Stimulated activated CD8-positive, alpha-beta memory T cell treated with anti-CD3 and anti-CD28 coated beads, Interleukin-4, amount 100 ng/mL, for 48 hours (primary cell): ENCODE data around the gene VSIG10L.
A peak's percentile ranks its signal among the peaks of the same experiment; 100 is the strongest.

Source experiments
- DNase-seq: peaks from one replicate; pipeline ENCODE4 v3.0.0-alpha.2; 2020

Gene VSIG10L

GRCh38 chr19:51365211-51365964 is 23.4 kb upstream of the VSIG10L start:
- peak; percentile 54 for DNase-seq

GRCh38 chr19:51364200-51365106 is 22.5 kb upstream of the VSIG10L start:
- no peak for DNase-seq

- DNase-seq = no peak
Observed at GRCh38 chr19:51361239-51361638, 19.3 kb upstream of the VSIG10L start.

- DNase-seq = no peak
Observed at GRCh38 chr19:51359294-51359693, 17.4 kb upstream of the VSIG10L start.

- DNase-seq = no peak
Observed at GRCh38 chr19:51357952-51358351, 16.0 kb upstream of the VSIG10L start.

GRCh38 chr19:51356159-51356801 is 14.3 kb upstream of the VSIG10L start:
- no peak for DNase-seq

- DNase-seq = peak; percentile 71
Observed at GRCh38 chr19:51354742-51355148, 12.8 kb upstream of the VSIG10L start.

GRCh38 chr19:51354103-51354741 is 12.3 kb upstream of the VSIG10L start:
- no peak for DNase-seq

GRCh38 chr19:51352783-51353360 is 10.9 kb upstream of the VSIG10L start:
- no peak for DNase-seq

GRCh38 chr19:51351266-51351990 is 9.5 kb upstream of the VSIG10L start:
- DNase-seq = no peak

GRCh38 chr19:51347209-51347928 is 5.4 kb upstream of the VSIG10L start:
- DNase-seq = no peak

GRCh38 chr19:51346742-51347141 is 4.8 kb upstream of the VSIG10L start:
- no peak for DNase-seq

- DNase-seq = no peak
Observed at GRCh38 chr19:51345076-51345620, 3.2 kb upstream of the VSIG10L start.

GRCh38 chr19:51342631-51343569 is 961 bp upstream of the VSIG10L start:
- DNase-seq = no peak

GRCh38 chr19:51341066-51341465 is 873 bp downstream of the VSIG10L start:
- DNase-seq = no peak

GRCh38 chr19:51339687-51340656 is 2.0 kb downstream of the VSIG10L start:
- DNase-seq = peak; percentile 99

- no peak for DNase-seq
Observed at GRCh38 chr19:51339313-51339686, 2.6 kb downstream of the VSIG10L start.

- DNase-seq = peak; percentile 92
Observed at GRCh38 chr19:51338563-51339312, 3.2 kb downstream of the VSIG10L start.
